Esophagus muscularis mucosa (tissue), 4 donors: ENCODE data around the gene LTK. TPM values are rescaled to one million over a fixed set of nuclear protein-coding genes. Genes with fewer than 3 reads are reported as not detected.
A peak's percentile ranks its signal among the peaks of the same experiment; 100 is the strongest.

ENCODE experiments used
- DNase-seq: peaks from one replicate; pipeline ENCODE4 v3.0.0-alpha.2; 2017; ENCODE audit errors: extremely low spot score
- H3K27ac ChIP-seq, 4 donors: fragments of 200-600 bp; sonication (generic); replicated peaks in 1 of 4; 1 replicate in 3 of 4; 2 replicates in 1 of 4; pipeline ENCODE4 v1.5.1; 2016 to 2019; ENCODE audit warnings: mild to moderate bottlenecking in 1 of 4
- H3K27me3 ChIP-seq, 4 donors: fragments of 200-600 bp; sonication (generic); one replicate each; pipeline versions ENCODE4 v1.5.1 to v1.6.0; 2016 to 2019
- H3K36me3 ChIP-seq, 4 donors: fragments of 200-600 bp; sonication (generic); one replicate each; pipeline ENCODE4 v1.5.1; 2016 to 2019
- H3K4me1 ChIP-seq, 4 donors: fragments of 200-600 bp; sonication (generic); one replicate each; pipeline ENCODE4 v1.5.1; 2016 to 2019
- H3K4me3 ChIP-seq, 4 donors: fragments of 200-600 bp; sonication (generic); 1 replicate in 2 of 4; 2 replicates in 2 of 4; pipeline ENCODE4 v1.5.1; 2016 to 2019; ENCODE audit warnings: mild to moderate bottlenecking in 4 of 4, moderate library complexity in 1 of 4
- H3K9me3 ChIP-seq, 4 donors: fragments of 200-600 bp; sonication (generic); 1 replicate in 3 of 4; 2 replicates in 1 of 4; pipeline ENCODE4 v1.5.1; 2016 to 2019
- EP300 ChIP-seq: sonication (generic); formaldehyde crosslinking; IDR thresholded peaks from one replicate; pipeline ENCODE4 v1.6.1; 2017; ENCODE audit warnings: antibody characterized with exemption
- POLR2A ChIP-seq: fragments of 450-650 bp; IDR thresholded peaks from one replicate; pipeline ENCODE4 v1.6.1; 2017; ENCODE audit warnings: antibody characterized with exemption, moderate library complexity, mild to moderate bottlenecking, low read depth
- POLR2AphosphoS5 ChIP-seq, 2 donors: sonication (generic); formaldehyde crosslinking; IDR thresholded peaks; one replicate each; pipeline ENCODE4 v1.6.1; 2017; ENCODE audit warnings: antibody characterized with exemption in 2 of 2
- WGBS: methylation state at CpG from one replicate; pipeline ENCODE4 v1.1.5; 2018; 5-methylcytosine and 5-hydroxymethylcytosine counted together
- intact Hi-C: fragments of 100-400 bp; cut with DNase I; formaldehyde crosslinking; loops from one replicate; pipeline ENCODE4 v1.15.1; 2023
- total RNA-seq, 4 donors: library from RNA; depleted of rRNA; stranded (reverse); fragments of >200 nt; gene quantifications; one replicate each; pipeline versions ENCODE4 v1.1.0 to v1.2.1, GENCODE V29; 2016
- TF ChIP-seq, protein P1 (sequence below), 3 experiments: fragments of 200-600 bp in 2 of 3; fragments of 450-650 bp in 1 of 3; sonication (generic) in 2 of 3; IDR thresholded peaks; one replicate each; pipeline ENCODE4 v1.5.1; 2017 to 2019; ENCODE audit warnings: antibody characterized with exemption in 3 of 3, mild to moderate bottlenecking in 2 of 3, moderate library complexity in 1 of 3

The LTK gene
- total RNA-seq, 4 donors from 2014 or later = 0.33 to 2.4 (median 0.69) TPM; not detected in 1

DNA sequence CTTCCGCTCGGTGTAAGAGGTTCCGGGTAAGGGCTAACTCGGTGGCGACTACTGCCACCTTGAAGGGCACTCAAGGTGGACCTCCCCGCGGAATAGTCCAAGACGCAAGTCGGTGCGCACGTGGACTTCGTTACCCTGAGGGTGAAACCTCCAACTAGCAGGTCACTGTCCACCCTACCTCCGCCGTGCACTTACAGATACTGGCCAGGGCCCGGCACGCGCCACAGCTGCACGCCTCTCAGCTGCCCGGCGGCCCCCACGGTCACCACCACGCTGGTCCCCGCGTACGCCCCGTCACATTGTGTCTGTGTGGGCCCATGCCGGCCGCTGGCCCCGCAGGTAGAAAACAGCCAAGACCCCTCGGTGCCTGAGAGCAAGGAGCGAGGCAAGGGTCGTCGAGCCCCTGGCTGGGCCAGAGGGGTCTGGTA lies 1.1 kb downstream of the LTK start:
- no peak for DNase-seq
- TF ChIP-seq POLR2A (no peak), EP300 (no peak), POLR2AphosphoS5 (IDR thresholded peaks at IDR 0.05) (no peak)
- TF ChIP-seq, protein P1, sequence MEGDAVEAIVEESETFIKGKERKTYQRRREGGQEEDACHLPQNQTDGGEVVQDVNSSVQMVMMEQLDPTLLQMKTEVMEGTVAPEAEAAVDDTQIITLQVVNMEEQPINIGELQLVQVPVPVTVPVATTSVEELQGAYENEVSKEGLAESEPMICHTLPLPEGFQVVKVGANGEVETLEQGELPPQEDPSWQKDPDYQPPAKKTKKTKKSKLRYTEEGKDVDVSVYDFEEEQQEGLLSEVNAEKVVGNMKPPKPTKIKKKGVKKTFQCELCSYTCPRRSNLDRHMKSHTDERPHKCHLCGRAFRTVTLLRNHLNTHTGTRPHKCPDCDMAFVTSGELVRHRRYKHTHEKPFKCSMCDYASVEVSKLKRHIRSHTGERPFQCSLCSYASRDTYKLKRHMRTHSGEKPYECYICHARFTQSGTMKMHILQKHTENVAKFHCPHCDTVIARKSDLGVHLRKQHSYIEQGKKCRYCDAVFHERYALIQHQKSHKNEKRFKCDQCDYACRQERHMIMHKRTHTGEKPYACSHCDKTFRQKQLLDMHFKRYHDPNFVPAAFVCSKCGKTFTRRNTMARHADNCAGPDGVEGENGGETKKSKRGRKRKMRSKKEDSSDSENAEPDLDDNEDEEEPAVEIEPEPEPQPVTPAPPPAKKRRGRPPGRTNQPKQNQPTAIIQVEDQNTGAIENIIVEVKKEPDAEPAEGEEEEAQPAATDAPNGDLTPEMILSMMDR (IDR thresholded peaks at IDR 0.05) = no peak
- Histone ChIP-seq H3K4me1 (peaks cover 28 to 33% (median 29%) of the 10 kb centered on the region in 4 donors), H3K4me3 (peak overlapping the region; percentile 40 to 52 (median 46)), H3K27ac (no peak overlapping the region), H3K27me3 (peaks cover 3 to 42% (median 27%) of the 10 kb centered on the region in 4 donors), H3K9me3 (no peaks in the 10 kb centered on the region), H3K36me3 (peaks cover 0 to 12% (median 6%) of the 10 kb centered on the region in 4 donors)
- 4% methylated on average over 10 of the region's 33 CpGs for WGBS
- intact Hi-C loops = no loop called here

DNA sequence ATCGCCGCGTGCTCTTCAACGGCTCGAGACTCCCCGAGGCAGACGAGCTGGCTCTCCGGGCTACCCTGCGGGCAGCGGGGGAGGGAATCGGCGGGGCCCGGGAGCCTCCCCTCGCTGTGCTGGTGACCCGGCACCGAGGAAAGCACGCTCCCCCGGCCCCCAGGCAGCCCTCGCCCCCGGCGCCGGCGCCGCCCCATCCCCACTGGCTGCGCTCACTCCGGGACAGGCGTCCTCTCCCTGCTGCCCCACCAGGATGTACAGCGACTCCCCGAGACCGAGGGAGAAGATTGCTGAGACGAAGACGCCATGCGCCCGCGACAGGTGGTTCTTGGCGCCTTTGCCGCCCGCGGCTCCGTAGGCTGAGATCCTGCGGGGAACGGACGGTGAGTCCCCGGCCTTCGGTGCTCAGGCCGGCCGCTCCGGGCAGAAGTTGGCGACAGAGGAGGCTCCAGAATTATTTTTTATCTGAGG lies 1.7 kb downstream of the LTK start:
- Histone ChIP-seq H3K9me3 (no peaks in the 10 kb centered on the region), H3K4me3 (peak overlapping the region; percentile 40 to 52 (median 46)), H3K4me1 (peaks cover 28 to 33% (median 29%) of the 10 kb centered on the region in 4 donors), H3K36me3 (peaks cover 0 to 6% (median under 1%) of the 10 kb centered on the region in 4 donors), H3K27me3 (peaks cover 3 to 42% (median 27%) of the 10 kb centered on the region in 4 donors), H3K27ac (no peak overlapping the region)
- no peak for DNase-seq
- 4% methylated on average over 23 of the region's 49 CpGs for WGBS
- TF ChIP-seq POLR2A (no peak), POLR2AphosphoS5 (IDR thresholded peaks at IDR 0.05) (no peak), EP300 (no peak)
- TF ChIP-seq, protein P1 (IDR thresholded peaks at IDR 0.05) = no peak
- intact Hi-C loops = no loop called here

DNA sequence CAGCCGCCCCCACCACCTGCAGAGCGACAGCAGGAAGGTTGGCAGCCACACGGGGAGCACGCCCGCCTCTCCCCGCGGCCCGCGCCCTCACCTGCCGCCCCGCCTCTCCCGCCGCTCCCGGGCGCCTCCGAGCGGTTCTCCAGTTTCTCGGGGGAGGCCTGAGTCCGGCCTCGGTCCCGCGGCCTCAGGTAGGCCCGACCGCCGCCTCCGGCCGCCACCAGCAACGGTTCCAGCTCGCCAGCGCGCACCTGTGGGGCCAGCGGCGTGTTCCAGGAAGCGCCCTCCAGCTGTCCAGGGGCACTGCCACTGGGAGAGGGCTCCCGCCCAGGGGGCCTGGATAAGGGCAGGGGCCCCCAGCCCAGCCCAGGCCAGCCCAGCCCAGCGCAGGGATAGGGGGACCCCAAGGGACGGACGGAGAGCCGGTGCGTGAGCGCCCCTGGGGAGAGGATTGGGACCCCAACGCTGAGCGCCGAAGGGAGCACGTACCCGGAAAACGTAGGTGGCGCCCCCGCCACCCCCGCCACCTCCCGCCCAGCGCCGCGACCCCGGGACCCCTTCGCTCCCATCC lies 2.2 kb downstream of the LTK start:
- H3K4me3 ChIP-seq = peak overlapping the region; percentile 40 to 52 (median 46)
- H3K4me1 ChIP-seq = peaks cover 28 to 33% (median 29%) of the 10 kb centered on the region in 4 donors
- no peak for TF ChIP-seq POLR2A
- TF ChIP-seq EP300 = no peak
- no peak for TF ChIP-seq POLR2AphosphoS5 (IDR thresholded peaks at IDR 0.05)
- TF ChIP-seq, protein P1 (IDR thresholded peaks at IDR 0.05) = no peak
- no peak overlapping the region for H3K27ac ChIP-seq
- peaks cover 0 to 2% (median 0%) of the 10 kb centered on the region in 4 donors for H3K36me3 ChIP-seq
- WGBS = 29% methylated on average over 29 of the region's 56 CpGs
- H3K27me3 ChIP-seq = peaks cover 3 to 42% (median 27%) of the 10 kb centered on the region in 4 donors
- H3K9me3 ChIP-seq = no peaks in the 10 kb centered on the region
- DNase-seq = no peak
- intact Hi-C loops = no loop called here

DNA sequence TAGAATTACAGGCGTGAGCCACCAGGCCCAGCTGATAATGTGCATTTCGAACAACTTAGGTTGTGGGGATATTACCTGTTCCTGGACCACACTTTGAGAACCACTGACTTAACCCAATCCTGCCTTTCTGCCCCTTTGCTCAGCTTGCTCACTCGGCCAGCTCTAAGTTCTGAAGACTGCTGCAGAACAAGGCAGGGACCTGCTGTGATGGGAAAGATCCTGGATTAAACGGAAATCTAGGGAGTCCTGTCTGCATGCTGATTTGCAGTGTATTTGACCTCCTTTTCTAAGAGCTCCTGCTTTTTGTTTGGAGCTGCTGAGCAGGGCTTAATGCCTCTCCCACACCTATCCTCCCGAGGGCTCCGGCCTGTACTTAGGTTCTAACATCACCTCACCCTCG lies 2.9 kb downstream of the LTK start:
- Histone ChIP-seq H3K4me3 (no peak overlapping the region), H3K36me3 (no peaks in the 10 kb centered on the region), H3K27me3 (peaks cover 3 to 42% (median 27%) of the 10 kb centered on the region in 4 donors), H3K9me3 (no peaks in the 10 kb centered on the region), H3K27ac (no peak overlapping the region), H3K4me1 (peaks cover 28 to 33% (median 29%) of the 10 kb centered on the region in 4 donors)
- no peak for DNase-seq
- intact Hi-C loops = no loop called here
- TF ChIP-seq POLR2AphosphoS5 (IDR thresholded peaks at IDR 0.05) (no peak), POLR2A (no peak), EP300 (no peak)
- TF ChIP-seq, protein P1 (IDR thresholded peaks at IDR 0.05) = no peak
- 92% methylated on average over 7 of the region's 7 CpGs for WGBS
